GM21576 (cell line): ENCODE data around the gene UBQLN3.

Experiments
- ATAC-seq: cut with Tn5 transposase; IDR thresholded peaks from one replicate; pipeline ENCODE4 v1.9.1; 2021; ENCODE audit warnings: mild to moderate bottlenecking, moderate library complexity; ENCODE audit not compliant: unreplicated experiment

The UBQLN3 gene

GRCh38 chr11:5509803-5510202, at the start of gene UBQLN3:
TSS of gene UBQLN3 (minus strand) at chr11:5509957. CDS start at chr11:5509558, 399 bp downstream.
- ATAC-seq, result no peak

- ATAC-seq, result no peak
Measured at GRCh38 chr11:5557751-5558150, 48.0 kb upstream of the UBQLN3 start.

- no peak for ATAC-seq
Measured at GRCh38 chr11:5556596-5557188, 46.9 kb upstream of the UBQLN3 start.

DNA sequence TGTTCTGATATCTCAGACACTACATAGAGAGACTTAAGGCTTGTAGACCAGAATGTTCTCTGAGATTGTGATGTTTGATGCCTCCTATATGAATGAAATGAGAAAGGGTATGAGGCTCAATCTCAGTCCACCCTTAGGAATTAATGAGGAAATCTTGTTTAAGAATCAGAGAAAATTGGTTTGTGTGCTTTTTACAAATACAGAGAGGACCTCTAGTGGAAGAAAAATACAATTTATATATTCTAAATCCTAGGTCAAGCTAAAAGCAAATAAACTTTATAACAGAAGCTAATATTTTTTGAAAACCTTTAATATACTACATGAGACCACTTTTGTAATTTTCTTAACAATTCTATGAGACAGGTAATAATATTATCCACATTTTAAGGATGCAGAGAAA, 43.6 kb upstream of the UBQLN3 start:
- no peak for ATAC-seq

GRCh38 chr11:5550440-5551095, 40.8 kb upstream of the UBQLN3 start:
- ATAC-seq, result peak; percentile 55

- ATAC-seq, result no peak
Measured at GRCh38 chr11:5548440-5548839, 38.7 kb upstream of the UBQLN3 start, which contains the start of gene OR52H1. TSS of gene OR52H1 (minus strand) at chr11:5548540. CDS start at chr11:5545505, 3,035 bp downstream.

GRCh38 chr11:5547982-5548381, 38.2 kb upstream of the UBQLN3 start:
- no peak for ATAC-seq

DNA sequence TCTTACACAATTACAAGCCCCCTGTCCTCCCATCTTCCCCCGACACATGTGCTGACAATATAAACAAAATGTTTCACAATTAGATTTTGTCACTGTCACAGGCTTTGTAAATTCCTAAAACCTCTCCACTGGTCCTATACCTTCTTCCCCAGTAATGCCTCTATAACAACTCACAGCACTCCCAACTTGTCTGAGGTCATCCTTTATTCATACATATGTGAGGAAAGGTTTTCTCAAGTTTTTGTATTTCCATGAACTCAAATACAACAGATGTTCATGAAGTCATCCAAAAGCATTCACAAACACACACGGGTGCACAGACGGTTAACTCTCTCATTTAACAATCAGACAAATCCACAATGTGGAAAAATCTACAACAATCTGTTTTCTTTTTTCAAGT, 36.7 kb upstream of the UBQLN3 start:
- ATAC-seq, result no peak

DNA sequence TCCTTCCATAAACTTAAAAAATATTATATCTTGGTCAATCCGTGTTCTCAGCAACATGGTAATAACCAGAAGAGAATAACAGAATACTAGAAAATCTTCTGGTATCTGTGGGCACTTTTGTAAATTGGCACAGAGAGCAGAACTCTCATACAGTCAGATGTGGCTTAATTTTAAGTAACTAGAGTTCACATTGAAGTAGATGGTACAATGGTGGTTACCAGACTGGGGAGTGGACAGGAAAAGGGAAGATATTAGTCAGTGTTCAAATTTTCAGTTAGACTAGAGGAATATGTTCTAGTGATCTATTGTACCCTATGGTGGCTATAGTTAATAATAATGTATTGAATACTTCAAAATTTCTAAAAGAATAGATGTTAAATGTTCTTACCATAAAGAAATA, 31.7 kb upstream of the UBQLN3 start:
- no peak for ATAC-seq

DNA sequence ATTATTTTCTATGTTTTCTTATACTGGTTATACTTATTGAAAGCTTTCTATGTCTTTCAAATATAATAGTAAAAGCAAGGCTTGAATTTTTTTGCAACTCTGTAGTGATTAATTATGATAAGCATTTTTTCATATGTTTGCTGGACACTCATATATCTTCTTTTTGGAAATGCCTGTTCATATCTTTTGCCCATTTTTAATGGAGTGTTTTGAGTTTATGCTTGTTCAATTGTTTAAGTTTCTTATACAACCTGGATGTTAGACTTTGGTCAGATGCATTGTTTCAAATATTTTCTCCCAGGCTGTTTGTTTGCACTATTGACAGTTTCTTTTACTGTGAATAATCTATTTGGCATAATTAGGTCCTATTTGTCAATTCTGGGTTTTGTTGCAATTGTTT, 26.7 kb upstream of the UBQLN3 start:
- no peak for ATAC-seq

GRCh38 chr11:5534046-5534445, 24.3 kb upstream of the UBQLN3 start:
- no peak for ATAC-seq

DNA sequence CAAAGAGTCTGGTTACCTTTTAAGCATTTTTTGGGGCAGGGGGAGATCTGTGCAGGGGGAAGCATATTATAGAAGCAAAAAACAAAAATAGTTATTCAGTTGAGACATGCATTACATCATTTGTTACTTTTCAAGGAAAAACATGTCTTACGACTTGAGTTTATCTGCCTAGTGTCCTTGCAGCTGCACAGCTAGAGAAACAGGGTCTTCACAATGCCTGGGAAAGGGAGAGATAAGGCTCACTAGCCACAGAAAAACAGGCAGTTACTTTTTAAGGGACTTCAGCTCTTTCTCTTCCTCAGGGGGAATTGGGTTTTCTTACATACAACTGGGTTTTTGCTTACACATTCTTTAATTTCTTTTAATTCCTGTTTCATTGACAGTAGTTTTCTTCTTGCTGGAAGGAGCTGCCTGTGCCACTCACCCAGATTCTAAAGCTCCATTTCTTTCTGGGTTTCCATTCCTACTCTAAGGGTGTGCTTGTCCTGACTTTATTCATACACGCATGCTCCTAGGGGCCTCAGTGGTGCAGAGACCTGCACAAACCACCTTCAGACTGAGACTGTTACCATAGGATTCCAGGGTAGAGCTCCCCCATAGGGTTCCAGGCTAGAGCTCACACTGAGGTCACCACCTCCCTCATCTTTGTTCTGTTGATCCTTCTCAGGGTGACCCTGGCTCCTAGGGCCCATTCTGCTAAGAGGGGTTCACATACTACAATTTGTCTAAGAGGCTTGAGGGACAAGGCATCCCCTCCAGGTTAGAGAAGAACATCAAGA, 21.5 kb upstream of the UBQLN3 start:
- no peak for ATAC-seq

DNA sequence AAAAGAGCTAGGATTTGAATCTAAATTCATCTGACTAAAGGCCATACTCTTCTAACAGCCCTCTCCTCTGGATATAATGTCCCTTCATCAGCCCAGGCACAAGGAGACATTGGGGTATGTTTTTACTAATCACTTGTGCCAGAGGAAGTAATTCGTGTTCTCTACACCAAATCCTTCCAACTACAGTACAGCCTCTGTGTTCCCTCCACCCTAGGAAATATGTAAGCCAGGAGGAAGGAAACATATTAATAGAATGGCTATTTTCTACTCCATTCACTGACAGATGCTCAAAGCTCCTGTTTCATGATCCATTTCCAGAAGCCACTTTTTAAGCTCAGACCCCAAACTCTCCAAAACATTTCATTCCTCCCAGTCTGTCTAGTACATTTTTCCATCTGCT, 18.7 kb upstream of the UBQLN3 start:
- ATAC-seq, result no peak

- no peak for ATAC-seq
Measured at GRCh38 chr11:5527716-5528115, 18.0 kb upstream of the UBQLN3 start.

GRCh38 chr11:5524756-5525155, 15.0 kb upstream of the UBQLN3 start:
- no peak for ATAC-seq

DNA sequence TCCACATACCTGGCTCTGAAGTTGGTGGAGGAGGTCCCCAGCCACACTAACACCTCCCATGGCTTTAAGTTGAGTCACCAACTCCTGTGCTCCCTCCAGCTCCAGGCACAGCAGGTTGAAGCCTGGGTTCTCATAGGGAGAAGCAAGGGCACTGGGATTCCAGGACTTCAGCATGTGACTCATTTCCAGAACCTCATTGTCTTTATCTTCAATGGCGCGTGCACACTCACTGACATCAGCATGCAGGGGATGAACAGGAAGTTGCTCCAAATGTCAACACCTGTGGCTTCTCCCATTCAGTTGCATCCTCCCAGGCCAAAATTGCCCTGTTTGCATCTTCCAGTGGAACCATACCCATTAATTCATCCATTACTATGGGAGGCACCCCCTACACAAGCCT, 12.6 kb upstream of the UBQLN3 start:
- no peak for ATAC-seq

- no peak for ATAC-seq
Measured at GRCh38 chr11:5521540-5521939, 11.8 kb upstream of the UBQLN3 start.

DNA sequence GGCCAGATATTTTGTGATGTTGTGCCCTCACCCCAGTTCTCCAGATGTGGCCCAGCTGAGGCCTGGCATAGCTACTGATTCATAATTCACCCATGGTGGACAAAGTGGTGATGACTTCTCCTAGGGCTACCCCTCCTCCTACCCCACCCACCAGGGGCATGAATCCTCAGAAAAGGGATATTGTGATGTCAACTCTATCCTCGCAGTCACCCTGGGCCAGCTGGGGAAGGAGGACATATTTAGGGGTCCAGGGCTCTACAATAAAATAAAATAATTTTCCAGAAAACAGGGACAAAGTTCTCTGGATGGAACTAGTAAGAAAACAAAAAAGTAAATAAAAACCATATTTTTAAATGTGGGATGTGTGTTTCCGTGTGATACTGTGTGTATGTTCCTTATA, 6.8 kb upstream of the UBQLN3 start, which contains the start of gene UBQLNL:
Gene UBQLNL (minus strand): TSS at position 101 of the 400 bp plus-strand sequence. CDS start 258 bp downstream, outside the sequence.
- ATAC-seq, result no peak

GRCh38 chr11:5514841-5515240, 5.1 kb upstream of the UBQLN3 start:
- ATAC-seq, result no peak

- no peak for ATAC-seq
Measured at GRCh38 chr11:5508605-5509004, 1.2 kb downstream of the UBQLN3 start.

- no peak for ATAC-seq
Measured at GRCh38 chr11:5507933-5508305, 1.8 kb downstream of the UBQLN3 start.
